Activated effector memory CD4-positive, alpha-beta T cell treated with anti-CD3 and anti-CD28 coated beads, Interleukin-2, amount 50 U/mL, for 16 hours (primary cell): ENCODE measurements around the gene PPP1R10.

Source experiments
- DNase-seq: peaks from one replicate; pipeline ENCODE4 v3.0.0-alpha.2; 2020

PPP1R10 gene

DNA sequence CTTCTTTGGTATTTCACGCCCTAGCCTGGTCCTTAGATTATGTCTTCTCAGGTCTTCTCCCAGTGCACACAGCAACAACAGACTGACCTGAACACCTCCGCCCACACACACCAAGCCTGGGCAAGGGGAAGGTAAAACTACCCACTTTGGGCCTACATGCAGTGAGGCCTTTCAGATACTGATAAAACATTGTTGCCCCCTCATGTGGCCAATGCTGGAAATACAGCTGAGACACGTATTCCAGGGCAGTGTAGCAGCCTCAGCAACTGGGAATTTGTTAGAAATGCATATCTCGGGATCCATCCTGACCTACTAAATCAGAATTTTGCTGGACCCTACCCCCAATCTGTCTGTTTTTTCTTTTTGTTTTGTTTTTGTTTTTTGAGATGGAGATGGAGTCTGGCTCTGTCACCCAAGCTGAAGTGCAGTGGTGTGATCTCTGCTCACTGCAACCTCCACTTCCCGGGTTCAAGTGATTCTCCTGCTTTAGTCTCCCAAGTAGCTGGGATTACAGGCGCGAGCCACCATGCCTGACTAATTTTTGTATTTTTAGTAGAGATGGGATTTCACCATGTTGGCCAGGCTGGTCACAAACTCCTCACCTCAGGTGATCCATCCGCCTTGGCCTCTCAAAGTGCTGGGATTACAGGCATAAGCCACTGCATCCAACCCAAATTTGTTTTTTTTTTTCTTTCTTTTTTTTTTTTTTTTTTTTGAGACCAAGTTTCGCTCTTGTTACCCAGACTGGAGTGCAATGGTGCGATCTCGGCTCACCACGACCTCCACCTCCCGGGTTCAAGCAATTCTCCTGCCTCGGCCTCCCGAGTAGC is 19.5 kb downstream of the PPP1R10 start:
- DNase-seq = peak; percentile 91

DNA sequence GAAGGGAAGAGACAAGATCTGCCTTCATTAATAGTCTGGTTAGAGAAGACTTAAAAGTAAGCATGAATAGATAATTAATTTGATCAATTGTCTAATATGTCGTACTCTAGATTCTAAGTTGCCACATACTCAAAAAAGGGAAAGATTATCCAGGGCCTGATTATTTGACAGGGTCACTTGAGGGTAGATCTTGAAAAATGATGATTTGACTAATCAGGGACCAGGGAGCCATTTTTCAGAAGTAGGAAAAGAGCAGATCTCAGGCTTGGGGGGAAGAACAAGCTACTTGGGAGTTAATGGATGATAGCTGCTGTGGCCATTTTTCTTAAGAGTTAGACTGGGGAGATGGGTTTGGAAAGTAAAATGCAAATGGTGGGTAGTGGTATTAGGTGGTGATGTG is 24.8 kb downstream of the PPP1R10 start:
- DNase-seq = no peak

DNA sequence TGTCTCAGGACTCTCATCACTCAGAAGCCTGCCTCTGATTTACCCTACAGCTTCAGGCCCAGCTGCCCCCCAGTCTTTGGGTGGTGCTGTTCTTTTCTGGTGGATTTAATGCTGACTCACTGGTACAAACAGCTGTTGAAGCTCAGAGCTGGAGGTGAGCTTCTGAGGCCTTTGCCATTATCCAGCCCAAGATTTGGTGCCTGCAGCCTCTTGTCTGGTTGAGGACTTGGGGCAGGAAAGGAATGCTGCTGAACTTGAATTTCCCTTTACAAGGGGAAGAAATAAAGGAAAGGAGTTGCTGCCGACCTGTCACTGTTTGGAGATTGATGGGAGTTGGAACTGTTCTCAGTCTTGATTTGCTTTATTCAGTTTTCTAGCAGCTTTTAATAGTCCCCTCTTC is 26.0 kb downstream of the PPP1R10 start:
- no peak for DNase-seq

DNA sequence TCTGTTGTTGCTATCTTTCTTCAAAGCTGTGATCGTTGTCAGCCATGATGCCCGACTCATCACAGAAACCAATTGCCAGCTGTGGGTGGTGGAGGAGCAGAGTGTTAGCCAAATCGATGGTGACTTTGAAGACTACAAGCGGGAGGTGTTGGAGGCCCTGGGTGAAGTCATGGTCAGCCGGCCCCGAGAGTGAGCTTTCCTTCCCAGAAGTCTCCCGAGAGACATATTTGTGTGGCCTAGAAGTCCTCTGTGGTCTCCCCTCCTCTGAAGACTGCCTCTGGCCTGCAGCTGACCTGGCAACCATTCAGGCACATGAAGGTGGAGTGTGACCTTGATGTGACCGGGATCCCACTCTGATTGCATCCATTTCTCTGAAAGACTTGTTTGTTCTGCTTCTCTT is 26.5 kb downstream of the PPP1R10 start:
- DNase-seq = no peak

DNA sequence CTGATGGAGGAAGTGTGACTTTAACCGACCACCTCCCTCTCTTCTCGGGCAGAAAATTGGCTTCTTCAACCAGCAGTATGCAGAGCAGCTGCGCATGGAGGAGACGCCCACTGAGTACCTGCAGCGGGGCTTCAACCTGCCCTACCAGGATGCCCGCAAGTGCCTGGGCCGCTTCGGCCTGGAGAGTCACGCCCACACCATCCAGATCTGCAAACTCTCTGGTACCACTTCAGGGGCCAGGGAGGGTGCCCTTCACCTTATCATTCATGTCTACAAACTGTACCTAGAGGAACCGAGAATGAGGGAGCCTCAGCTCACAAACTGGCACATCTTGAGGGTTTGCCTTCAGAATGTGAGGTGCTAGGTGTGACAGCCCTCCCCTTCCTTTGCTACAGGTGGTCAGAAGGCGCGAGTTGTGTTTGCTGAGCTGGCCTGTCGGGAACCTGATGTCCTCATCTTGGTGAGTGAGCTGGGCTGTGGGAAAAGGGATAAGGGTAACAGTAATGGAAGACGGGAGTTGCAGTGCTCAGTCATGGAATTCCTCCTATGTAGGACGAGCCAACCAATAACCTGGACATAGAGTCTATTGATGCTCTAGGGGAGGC is 27.2 kb downstream of the PPP1R10 start:
- no peak for DNase-seq

DNA sequence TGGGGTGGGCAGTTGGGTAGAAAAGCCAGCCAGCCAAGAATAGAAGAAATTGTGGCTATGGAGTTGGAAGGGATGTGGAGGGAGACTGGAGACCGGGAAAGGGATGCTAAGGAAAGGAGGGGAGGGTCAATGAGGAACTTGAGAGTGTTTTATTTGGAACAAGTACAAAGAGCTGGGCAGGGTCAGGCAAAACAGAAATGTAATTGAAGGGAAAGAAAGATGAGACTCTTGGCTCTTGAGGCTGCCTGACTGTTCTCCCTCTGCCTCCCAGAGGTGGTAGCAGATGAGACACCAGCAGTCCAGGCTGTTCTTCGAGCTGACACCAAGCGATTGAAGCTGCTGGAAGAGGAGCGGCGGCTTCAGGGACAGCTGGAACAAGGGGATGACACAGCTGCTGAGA is 33.1 kb downstream of the PPP1R10 start:
- DNase-seq = no peak

- no peak for DNase-seq
Observed at GRCh38 chr6:30578051-30578450, 39.0 kb downstream of the PPP1R10 start.

GRCh38 chr6:30573113-30573512 is 43.9 kb downstream of the PPP1R10 start:
- DNase-seq = no peak

DNA sequence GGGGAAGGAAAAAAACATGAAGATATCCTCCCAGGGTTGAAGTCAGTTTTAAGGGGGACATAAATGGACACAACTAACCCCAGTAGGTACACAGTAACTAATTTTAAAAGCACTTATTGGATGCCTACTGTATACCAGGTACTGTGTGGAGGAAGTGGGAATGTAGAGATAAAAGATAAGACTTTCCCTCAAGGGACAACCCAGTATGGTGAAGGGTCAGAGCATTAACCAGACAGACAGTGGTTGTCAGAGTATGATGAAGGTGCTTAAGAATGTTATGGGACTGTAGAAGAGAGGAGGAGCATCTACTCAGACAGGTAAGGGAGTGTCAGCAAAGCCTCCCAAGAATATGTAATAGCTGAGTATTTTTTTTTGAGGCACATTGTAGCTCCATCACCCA is 44.9 kb downstream of the PPP1R10 start:
- DNase-seq = no peak

- no peak for DNase-seq
Observed at GRCh38 chr6:30571762-30572082, 45.3 kb downstream of the PPP1R10 start.

GRCh38 chr6:30571075-30571761 is 45.8 kb downstream of the PPP1R10 start, which contains the start of gene ABCF1:
TSS of gene ABCF1 (plus strand) at chr6:30571442. CDS start at chr6:30571488, 46 bp downstream.
- DNase-seq = peak; percentile 100

DNA sequence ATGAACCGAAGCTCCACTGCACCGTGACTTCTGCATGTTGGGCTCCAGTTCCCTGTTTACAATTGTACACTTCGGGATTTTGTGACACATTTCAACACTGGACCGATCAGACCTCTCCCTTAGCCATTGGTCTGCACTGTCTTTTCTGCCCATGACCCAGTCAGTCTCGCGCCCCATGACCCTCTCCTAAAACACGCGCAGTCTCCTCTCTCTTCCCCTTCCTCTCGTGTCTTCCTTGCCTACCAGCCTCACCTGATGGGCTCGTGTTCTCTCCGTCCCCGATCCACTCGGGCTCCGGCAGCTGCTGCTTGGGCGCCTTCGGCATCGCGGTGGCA is 46.3 kb downstream of the PPP1R10 start:
- DNase-seq = no peak

GRCh38 chr6:30570263-30570662 is 46.8 kb downstream of the PPP1R10 start:
- no peak for DNase-seq

GRCh38 chr6:30568245-30568644 is 48.8 kb downstream of the PPP1R10 start:
- peak; percentile 74 for DNase-seq

GRCh38 chr6:30565772-30566171 is 51.3 kb downstream of the PPP1R10 start:
- DNase-seq = no peak

GRCh38 chr6:30564114-30564513 is 52.9 kb downstream of the PPP1R10 start:
- DNase-seq = no peak

- DNase-seq = no peak
Observed at GRCh38 chr6:30562470-30563425, 54.3 kb downstream of the PPP1R10 start.

DNA sequence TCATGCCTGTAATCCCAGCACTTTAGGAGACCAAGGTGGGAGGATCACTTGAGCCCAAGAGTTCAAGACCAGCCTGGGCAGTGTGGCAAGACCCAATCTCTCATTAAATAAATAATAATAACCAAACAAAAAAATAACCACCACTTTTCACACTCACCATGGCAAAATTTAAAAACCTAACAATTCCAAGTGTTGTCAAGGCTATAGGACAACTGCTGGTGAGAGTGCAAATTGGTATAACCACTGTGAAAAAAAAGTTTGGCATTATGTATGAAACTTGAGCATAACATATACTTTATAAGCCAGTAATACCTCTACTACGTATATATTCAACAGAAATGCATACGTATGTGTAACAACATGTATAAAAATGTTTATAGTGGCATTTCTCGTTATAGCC is 56.1 kb downstream of the PPP1R10 start:
- no peak for DNase-seq

GRCh38 chr6:30557683-30557981 is 59.4 kb downstream of the PPP1R10 start:
- no peak for DNase-seq

GRCh38 chr6:30556906-30557682 is 59.9 kb downstream of the PPP1R10 start, which contains the start of gene PRR3:
TSS of gene PRR3 (plus strand) at chr6:30557295. CDS start at chr6:30557345, 50 bp downstream.
- peak; percentile 94 for DNase-seq

- peak; percentile 100 for DNase-seq
Observed at GRCh38 chr6:30556066-30556905, 60.8 kb downstream of the PPP1R10 start, which contains the start of gene GNL1. TSS of gene GNL1 (minus strand) at chr6:30556489. CDS start at chr6:30556203, 286 bp downstream.

- DNase-seq = no peak
Observed at GRCh38 chr6:30555816-30556065, 61.3 kb downstream of the PPP1R10 start.
